ENCODE results near the gene RBM44.
"Not testable (repeated sequence)": the region's sequence is repeated elsewhere in the genome, so short reads cannot be mapped to it uniquely, and the experiment has no call there.

RBM44 gene

DNA sequence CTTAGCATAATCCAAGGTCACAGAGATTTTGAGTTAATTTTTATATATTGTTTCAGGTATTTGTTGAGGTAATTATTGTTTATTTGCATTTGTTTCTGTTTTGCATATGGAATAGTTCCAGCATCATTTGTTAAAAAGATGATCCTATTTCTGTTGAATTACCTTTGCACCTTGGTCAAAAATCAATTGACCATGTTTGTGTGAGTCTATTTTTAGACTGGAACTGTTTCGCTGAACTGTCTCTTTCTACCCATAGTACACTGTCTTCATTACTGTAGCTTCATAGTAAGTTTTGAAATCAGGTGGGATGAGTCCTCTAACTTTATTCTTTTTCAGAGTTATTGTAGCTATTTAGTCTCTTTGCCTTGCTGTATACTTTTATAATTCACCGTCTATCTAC lies 31.9 kb downstream of the RBM44 start:
- Histone ChIP-seq H3K4me1 (ENCODE audit: control insufficient read depth, insufficient read depth, low read length) (no peaks in the 10 kb centered on the region), H3K27ac (ENCODE audit: low read depth, low read length) (no peak overlapping the region), H3K4me3 (ENCODE audit: low read length) (no peak overlapping the region), H3K36me3 (ENCODE audit: control insufficient read depth, insufficient read depth, low read length) (no peaks in the 10 kb centered on the region), H3K9ac (ENCODE audit: low read length) (no peak overlapping the region), H3K27me3 (ENCODE audit: control insufficient read depth, insufficient read depth, low read length) (no peaks in the 10 kb centered on the region)

DNA sequence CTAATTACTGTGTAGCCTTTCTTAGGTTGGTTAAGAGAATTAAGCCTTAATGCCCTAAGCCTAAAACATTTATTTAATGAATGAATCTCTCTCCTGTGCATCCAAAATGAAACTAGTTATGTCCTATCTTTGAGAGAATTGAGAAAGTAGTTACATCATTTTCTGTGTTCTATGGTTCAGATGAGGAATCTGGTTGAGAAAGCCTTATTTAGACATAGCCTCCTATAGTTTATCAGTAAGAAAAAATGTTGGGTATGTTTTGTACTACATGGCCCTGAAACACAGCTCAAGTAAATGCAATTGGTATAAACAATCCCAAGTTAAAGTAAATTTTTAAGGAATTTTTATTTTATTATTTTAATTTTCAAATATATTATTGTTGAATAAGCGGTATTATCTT lies 35.0 kb downstream of the RBM44 start:
- H3K36me3 ChIP-seq (ENCODE audit: control insufficient read depth, insufficient read depth, low read length): no peaks in the 10 kb centered on the region
- H3K27ac ChIP-seq (ENCODE audit: low read depth, low read length): no peak overlapping the region
- H3K4me3 ChIP-seq (ENCODE audit: low read length): no peak overlapping the region
- H3K9ac ChIP-seq (ENCODE audit: low read length): no peak overlapping the region
- no peaks in the 10 kb centered on the region for H3K4me1 ChIP-seq (ENCODE audit: control insufficient read depth, insufficient read depth, low read length)
- H3K27me3 ChIP-seq (ENCODE audit: control insufficient read depth, insufficient read depth, low read length): no peaks in the 10 kb centered on the region

DNA sequence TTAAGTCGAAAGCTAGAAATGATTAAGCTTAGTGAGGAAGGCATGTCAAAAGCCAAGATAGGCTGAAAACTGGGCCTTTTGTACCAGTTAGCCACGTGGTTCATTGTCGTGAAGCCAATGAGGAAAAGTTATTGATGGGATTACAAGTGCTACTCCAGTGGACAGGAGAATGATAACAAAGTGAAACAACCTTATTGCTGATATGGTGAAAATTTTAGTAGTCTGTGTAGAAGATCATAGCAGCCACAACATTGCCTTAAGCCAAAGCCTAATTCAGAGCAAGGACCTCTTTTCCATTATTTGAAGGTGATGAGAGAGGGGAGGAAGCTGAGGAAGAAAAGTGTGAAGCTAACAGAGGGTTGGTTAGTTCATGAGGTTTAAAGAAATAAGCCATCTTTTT lies 36.8 kb downstream of the RBM44 start:
- H3K27me3 ChIP-seq (ENCODE audit: control insufficient read depth, insufficient read depth, low read length): no peaks in the 10 kb centered on the region
- no peaks in the 10 kb centered on the region for H3K4me1 ChIP-seq (ENCODE audit: control insufficient read depth, insufficient read depth, low read length)
- H3K36me3 ChIP-seq (ENCODE audit: control insufficient read depth, insufficient read depth, low read length): no peaks in the 10 kb centered on the region
- H3K27ac ChIP-seq (ENCODE audit: low read depth, low read length): no peak overlapping the region
- no peak overlapping the region for H3K9ac ChIP-seq (ENCODE audit: low read length)
- no peak overlapping the region for H3K4me3 ChIP-seq (ENCODE audit: low read length)

GRCh38 chr2:237841051-237841450 lies 42.5 kb downstream of the RBM44 start:
- H3K27ac ChIP-seq (ENCODE audit: low read depth, low read length): no peak overlapping the region
- no peaks in the 10 kb centered on the region for H3K27me3 ChIP-seq (ENCODE audit: control insufficient read depth, insufficient read depth, low read length)
- no peak overlapping the region for H3K4me3 ChIP-seq (ENCODE audit: low read length)
- H3K36me3 ChIP-seq (ENCODE audit: control insufficient read depth, insufficient read depth, low read length): no peaks in the 10 kb centered on the region
- no peak overlapping the region for H3K9ac ChIP-seq (ENCODE audit: low read length)
- H3K4me1 ChIP-seq (ENCODE audit: control insufficient read depth, insufficient read depth, low read length): no peaks in the 10 kb centered on the region

- not testable (repeated sequence) for H3K27ac ChIP-seq (ENCODE audit: low read depth, low read length); H3K4me1 ChIP-seq (ENCODE audit: control insufficient read depth, insufficient read depth, low read length); H3K27me3 ChIP-seq (ENCODE audit: control insufficient read depth, insufficient read depth, low read length); H3K4me3 ChIP-seq (ENCODE audit: low read length); H3K9ac ChIP-seq (ENCODE audit: low read length); H3K36me3 ChIP-seq (ENCODE audit: control insufficient read depth, insufficient read depth, low read length)
These were observed 50.4 kb downstream of the RBM44 start for GRCh38 chr2:237848940-237849339.

GRCh38 chr2:237854295-237854694 lies 55.7 kb downstream of the RBM44 start:
- H3K4me3 ChIP-seq (ENCODE audit: low read length): no peak overlapping the region
- H3K27me3 ChIP-seq (ENCODE audit: control insufficient read depth, insufficient read depth, low read length): no peaks in the 10 kb centered on the region
- H3K9ac ChIP-seq (ENCODE audit: low read length): no peak overlapping the region
- peaks cover 5% of the 10 kb centered on the region for H3K4me1 ChIP-seq (ENCODE audit: control insufficient read depth, insufficient read depth, low read length)
- H3K36me3 ChIP-seq (ENCODE audit: control insufficient read depth, insufficient read depth, low read length): no peaks in the 10 kb centered on the region
- H3K27ac ChIP-seq (ENCODE audit: low read depth, low read length): no peak overlapping the region

DNA sequence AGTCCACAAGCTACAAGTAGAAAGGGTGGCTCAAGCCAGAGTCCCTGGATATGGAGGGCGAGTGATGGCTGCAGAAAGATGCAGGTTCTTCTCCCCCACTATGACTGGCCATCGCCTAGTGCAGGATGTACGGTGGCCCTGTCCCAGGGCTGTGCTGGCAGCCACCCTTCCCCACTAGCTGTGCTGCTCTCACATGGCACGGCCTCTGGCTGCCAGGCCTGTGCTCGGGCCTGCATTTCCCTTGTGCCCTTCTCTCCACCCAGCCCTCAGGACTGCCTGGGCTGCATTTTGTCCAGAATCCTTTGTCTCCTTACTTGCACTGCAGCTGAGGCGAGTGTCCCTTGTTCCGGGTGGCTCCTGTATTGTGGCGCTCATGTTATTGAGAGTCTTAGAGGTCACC lies 59.2 kb downstream of the RBM44 start:
- Histone ChIP-seq H3K36me3 (ENCODE audit: control insufficient read depth, insufficient read depth, low read length) (no peaks in the 10 kb centered on the region), H3K4me3 (ENCODE audit: low read length) (no peak overlapping the region), H3K27ac (ENCODE audit: low read depth, low read length) (no peak overlapping the region), H3K9ac (ENCODE audit: low read length) (no peak overlapping the region), H3K4me1 (ENCODE audit: control insufficient read depth, insufficient read depth, low read length) (peaks cover 10% of the 10 kb centered on the region), H3K27me3 (ENCODE audit: control insufficient read depth, insufficient read depth, low read length) (no peaks in the 10 kb centered on the region)

DNA sequence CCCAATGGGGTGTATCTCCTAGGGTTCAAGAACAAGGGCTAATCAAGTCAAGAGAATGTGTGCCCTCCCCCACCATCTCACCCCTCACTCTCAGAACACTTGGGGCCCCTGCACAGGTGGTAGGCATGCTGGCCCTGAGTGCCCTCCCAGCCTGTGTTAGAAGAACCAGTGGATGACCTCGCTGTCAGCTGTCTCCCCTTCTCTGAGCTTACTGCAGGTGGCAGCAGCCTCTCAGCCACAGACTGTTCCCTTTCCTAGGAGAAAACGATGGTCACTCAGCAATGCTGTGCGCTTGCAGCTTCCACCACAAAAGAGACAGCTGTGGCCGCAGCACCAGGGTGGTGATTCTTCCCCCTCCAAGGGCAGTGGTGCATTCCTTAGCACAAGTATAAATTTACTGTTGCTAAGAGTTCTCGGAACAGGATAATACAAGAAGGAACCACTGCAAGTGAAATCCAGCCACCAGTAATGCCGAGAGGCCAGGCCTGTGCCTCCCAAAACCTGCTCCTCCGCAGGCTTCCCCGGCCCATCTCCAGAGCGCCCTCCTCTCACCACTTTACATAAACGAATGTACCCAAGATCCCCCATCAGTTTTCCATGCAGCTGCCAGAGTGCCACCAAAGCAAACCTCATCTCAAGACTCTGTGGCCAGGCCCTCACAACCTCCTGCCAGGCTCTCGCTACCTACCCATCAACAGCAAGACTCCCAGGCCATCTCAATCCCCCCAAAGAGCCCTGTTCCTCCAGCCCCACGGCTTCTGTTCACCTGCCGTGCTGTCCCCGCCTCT lies 59.9 kb downstream of the RBM44 start:
- Histone ChIP-seq H3K27ac (ENCODE audit: low read depth, low read length) (peak overlapping the region; percentile 94), H3K4me1 (ENCODE audit: control insufficient read depth, insufficient read depth, low read length) (peaks cover 17% of the 10 kb centered on the region), H3K9ac (ENCODE audit: low read length) (no peak overlapping the region), H3K36me3 (ENCODE audit: control insufficient read depth, insufficient read depth, low read length) (no peaks in the 10 kb centered on the region), H3K27me3 (ENCODE audit: control insufficient read depth, insufficient read depth, low read length) (no peaks in the 10 kb centered on the region), H3K4me3 (ENCODE audit: low read length) (peak overlapping the region; percentile 46)

GRCh38 chr2:237859082-237859433 lies 60.5 kb downstream of the RBM44 start:
- Histone ChIP-seq H3K4me1 (ENCODE audit: control insufficient read depth, insufficient read depth, low read length) (peaks cover 20% of the 10 kb centered on the region), H3K36me3 (ENCODE audit: control insufficient read depth, insufficient read depth, low read length) (no peaks in the 10 kb centered on the region), H3K9ac (ENCODE audit: low read length) (no peak overlapping the region), H3K27ac (ENCODE audit: low read depth, low read length) (peak overlapping the region; percentile 94), H3K27me3 (ENCODE audit: control insufficient read depth, insufficient read depth, low read length) (no peaks in the 10 kb centered on the region), H3K4me3 (ENCODE audit: low read length) (peak overlapping the region; percentile 46)

GRCh38 chr2:237859533-237860272 lies 61.1 kb downstream of the RBM44 start, which contains the start of gene RAMP1:
TSS of gene RAMP1 (plus strand) at chr2:237859623. CDS start at chr2:237859676, 53 bp downstream.
- peaks cover 26% of the 10 kb centered on the region for H3K4me1 ChIP-seq (ENCODE audit: control insufficient read depth, insufficient read depth, low read length)
- peak within 1 kb of the TSS; percentile 94 for H3K27ac ChIP-seq (ENCODE audit: low read depth, low read length)
- peak within 1 kb of the TSS; percentile 36 for H3K9ac ChIP-seq (ENCODE audit: low read length)

GRCh38 chr2:237860273-237860935 lies 61.8 kb downstream of the RBM44 start:
- no peaks in the 10 kb centered on the region for H3K27me3 ChIP-seq (ENCODE audit: control insufficient read depth, insufficient read depth, low read length)
- peak overlapping the region; percentile 70 for H3K4me3 ChIP-seq (ENCODE audit: low read length)
- H3K4me1 ChIP-seq (ENCODE audit: control insufficient read depth, insufficient read depth, low read length): peaks cover 31% of the 10 kb centered on the region
- H3K27ac ChIP-seq (ENCODE audit: low read depth, low read length): peak overlapping the region; percentile 94
- H3K36me3 ChIP-seq (ENCODE audit: control insufficient read depth, insufficient read depth, low read length): no peaks in the 10 kb centered on the region
- peak overlapping the region; percentile 36 for H3K9ac ChIP-seq (ENCODE audit: low read length)

More at GRCh38 chr2:237859533-237860272, 61.1 kb downstream of the RBM44 start, which contains the start of gene RAMP1:
- no peaks in the 10 kb centered on the region for H3K27me3 ChIP-seq (ENCODE audit: control insufficient read depth, insufficient read depth, low read length)
- H3K36me3 ChIP-seq (ENCODE audit: control insufficient read depth, insufficient read depth, low read length): no peaks in the 10 kb centered on the region
- H3K4me3 ChIP-seq (ENCODE audit: low read length): peak within 1 kb of the TSS; percentile 70

DNA sequence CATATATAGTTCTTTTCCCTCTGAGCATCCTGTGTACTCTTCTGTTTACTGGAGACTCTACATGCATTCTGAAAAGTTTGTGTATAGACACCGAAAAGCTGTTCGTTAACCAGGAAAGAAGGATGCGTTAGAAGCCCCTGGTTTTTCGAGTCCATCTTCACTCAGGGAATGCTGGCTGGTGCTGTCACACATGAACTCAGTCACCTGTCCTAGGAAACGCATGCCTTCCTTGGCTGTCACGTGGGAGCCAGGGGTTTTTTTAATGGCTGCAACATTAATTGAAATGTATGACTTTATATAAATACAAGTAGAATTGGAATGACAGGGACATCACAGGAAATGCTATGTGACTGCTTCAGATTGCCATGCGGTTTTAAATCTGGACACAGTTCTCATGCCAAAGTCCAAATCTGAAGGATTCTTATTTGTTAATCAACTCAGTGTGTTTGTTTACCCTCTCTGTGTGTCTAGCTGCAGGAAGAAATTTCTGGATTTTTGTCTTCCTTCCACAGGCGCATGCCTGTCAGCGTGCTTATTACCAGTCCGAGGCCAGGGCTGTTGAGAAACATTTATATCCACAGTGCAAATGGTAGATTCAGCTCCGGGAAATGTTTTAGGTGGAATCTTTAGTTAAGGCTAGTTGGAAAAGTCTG lies 63.4 kb downstream of the RBM44 start:
- H3K4me3 ChIP-seq (ENCODE audit: low read length): peak overlapping the region; percentile 20
- H3K9ac ChIP-seq (ENCODE audit: low read length): peak overlapping the region; percentile 4
- no peaks in the 10 kb centered on the region for H3K27me3 ChIP-seq (ENCODE audit: control insufficient read depth, insufficient read depth, low read length)
- H3K36me3 ChIP-seq (ENCODE audit: control insufficient read depth, insufficient read depth, low read length): no peaks in the 10 kb centered on the region
- peak overlapping the region; percentile 94 for H3K27ac ChIP-seq (ENCODE audit: low read depth, low read length)
- H3K4me1 ChIP-seq (ENCODE audit: control insufficient read depth, insufficient read depth, low read length): peaks cover 47% of the 10 kb centered on the region

All from rectal smooth muscle tissue (tissue), 1 donor.